BJ (cell line): ENCODE data around the gene SDK1. TPM values are rescaled to one million over a fixed set of nuclear protein-coding genes. Genes with fewer than 3 reads are reported as not detected.

Experiments
- CTCF ChIA-PET: fragments of 350-600 bp; formaldehyde crosslinking; extraction: SDS; loops from one replicate; lab custom pipeline; 2021; ENCODE audit warnings: antibody characterized with exemption, inconsistent platforms; lab: Yijun Ruan, JAX
- POLR2A ChIA-PET: fragments of 300-600 bp; sonication (Branson Sonifier 250); formaldehyde crosslinking; extraction: SDS; loops from one replicate; lab custom pipeline; 2021; ENCODE audit warnings: antibody characterized with exemption; lab: Charles Lee
- DNase-seq: peaks from one replicate; pipeline ENCODE4 v3.0.0-alpha.2; 2011; ENCODE audit warnings: low read depth
- H3K27me3 ChIP-seq: 2 replicates; pipeline ENCODE4 v1.6.0; 2011; ENCODE audit warnings: low read length; ENCODE audit not compliant: control insufficient read depth, insufficient read depth
- H3K36me3 ChIP-seq: 2 replicates; pipeline ENCODE4 v1.5.1; 2011; ENCODE audit warnings: low read length; ENCODE audit not compliant: control insufficient read depth, insufficient read depth
- H3K4me3 ChIP-seq: 2 replicates; pipeline ENCODE4 v1.5.1; 2011; ENCODE audit warnings: low read depth, mild to moderate bottlenecking, control low read depth, low read length
- polyA plus RNA-seq: library from polyadenylated mRNA; depleted of rRNA; stranded (reverse); fragments of >200 nt; gene quantifications from 2 replicates; pipeline ENCODE4 v1.2.3, GENCODE V29; 2011
- TF ChIP-seq, protein P1 (sequence below): IDR thresholded peaks from 2 replicates; pipeline ENCODE4 v1.5.1; 2011; ENCODE audit warnings: low read depth, mild to moderate bottlenecking, control low read depth, inconsistent platforms, low read length, moderate library complexity; ENCODE audit not compliant: insufficient read depth

Gene SDK1
- polyA plus RNA-seq, 1 experiment, result 0.01 TPM

DNA sequence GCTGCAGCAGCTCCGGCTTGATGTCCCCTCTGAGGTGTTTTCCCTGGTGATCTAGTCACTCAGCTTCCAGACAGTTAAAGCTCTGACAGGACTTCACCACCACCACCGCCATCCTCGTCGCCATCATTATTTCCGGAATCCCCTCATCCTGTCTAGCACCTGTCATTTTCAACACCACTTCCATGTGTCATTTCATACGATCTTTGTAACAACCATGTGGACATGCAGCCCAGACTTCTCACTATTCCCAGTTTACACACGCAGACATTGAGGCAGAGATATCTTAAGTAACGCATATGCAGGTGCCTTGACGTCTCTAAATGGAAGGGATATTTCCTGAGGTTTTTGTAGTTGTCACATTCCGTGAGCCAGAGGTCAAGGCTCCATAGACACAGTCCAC, 850.5 kb downstream of the SDK1 start:
- Histone ChIP-seq H3K4me3 (no peak overlapping the region), H3K27me3 (no peaks in the 10 kb centered on the region), H3K36me3 (no peaks in the 10 kb centered on the region)
- ChIA-PET POLR2A (no interaction called here), CTCF (no interaction called here)
- no peak for DNase-seq
- TF ChIP-seq, protein P1, sequence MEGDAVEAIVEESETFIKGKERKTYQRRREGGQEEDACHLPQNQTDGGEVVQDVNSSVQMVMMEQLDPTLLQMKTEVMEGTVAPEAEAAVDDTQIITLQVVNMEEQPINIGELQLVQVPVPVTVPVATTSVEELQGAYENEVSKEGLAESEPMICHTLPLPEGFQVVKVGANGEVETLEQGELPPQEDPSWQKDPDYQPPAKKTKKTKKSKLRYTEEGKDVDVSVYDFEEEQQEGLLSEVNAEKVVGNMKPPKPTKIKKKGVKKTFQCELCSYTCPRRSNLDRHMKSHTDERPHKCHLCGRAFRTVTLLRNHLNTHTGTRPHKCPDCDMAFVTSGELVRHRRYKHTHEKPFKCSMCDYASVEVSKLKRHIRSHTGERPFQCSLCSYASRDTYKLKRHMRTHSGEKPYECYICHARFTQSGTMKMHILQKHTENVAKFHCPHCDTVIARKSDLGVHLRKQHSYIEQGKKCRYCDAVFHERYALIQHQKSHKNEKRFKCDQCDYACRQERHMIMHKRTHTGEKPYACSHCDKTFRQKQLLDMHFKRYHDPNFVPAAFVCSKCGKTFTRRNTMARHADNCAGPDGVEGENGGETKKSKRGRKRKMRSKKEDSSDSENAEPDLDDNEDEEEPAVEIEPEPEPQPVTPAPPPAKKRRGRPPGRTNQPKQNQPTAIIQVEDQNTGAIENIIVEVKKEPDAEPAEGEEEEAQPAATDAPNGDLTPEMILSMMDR, result no peak

DNA sequence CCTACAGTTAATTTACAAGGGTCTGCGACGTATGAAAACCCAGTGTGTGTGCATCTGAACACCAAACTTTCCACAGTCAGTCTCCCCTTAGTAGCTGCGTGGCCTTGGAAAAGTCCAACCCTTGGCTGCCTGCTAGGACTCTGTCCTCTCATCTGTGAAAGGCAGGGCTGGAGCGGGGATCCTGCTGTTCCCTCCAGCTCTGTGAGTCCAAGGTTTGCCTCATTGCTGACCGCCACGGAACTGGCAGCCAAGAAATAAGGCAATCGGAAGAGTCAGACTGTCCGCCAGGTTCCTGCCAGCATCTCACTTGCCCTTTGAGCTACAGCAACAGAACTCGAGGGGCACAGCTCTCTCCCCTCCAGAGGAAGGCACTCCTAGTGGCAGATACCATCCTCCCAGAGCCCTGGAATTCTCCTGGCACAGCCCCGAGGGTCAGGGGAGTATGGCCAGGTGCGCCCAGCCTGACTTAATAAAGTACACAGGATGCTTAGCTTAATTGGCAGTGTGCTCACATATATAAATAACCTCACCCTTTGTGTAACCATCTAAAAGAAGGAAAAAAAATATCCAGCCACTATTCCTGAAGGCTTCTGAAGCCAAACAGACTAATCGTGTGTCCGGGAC, 851.0 kb downstream of the SDK1 start:
- Histone ChIP-seq H3K4me3 (no peak overlapping the region), H3K27me3 (no peaks in the 10 kb centered on the region), H3K36me3 (no peaks in the 10 kb centered on the region)
- ChIA-PET POLR2A (no interaction called here), CTCF (no interaction called here)
- TF ChIP-seq, protein P1, result no peak
- DNase-seq, result no peak

DNA sequence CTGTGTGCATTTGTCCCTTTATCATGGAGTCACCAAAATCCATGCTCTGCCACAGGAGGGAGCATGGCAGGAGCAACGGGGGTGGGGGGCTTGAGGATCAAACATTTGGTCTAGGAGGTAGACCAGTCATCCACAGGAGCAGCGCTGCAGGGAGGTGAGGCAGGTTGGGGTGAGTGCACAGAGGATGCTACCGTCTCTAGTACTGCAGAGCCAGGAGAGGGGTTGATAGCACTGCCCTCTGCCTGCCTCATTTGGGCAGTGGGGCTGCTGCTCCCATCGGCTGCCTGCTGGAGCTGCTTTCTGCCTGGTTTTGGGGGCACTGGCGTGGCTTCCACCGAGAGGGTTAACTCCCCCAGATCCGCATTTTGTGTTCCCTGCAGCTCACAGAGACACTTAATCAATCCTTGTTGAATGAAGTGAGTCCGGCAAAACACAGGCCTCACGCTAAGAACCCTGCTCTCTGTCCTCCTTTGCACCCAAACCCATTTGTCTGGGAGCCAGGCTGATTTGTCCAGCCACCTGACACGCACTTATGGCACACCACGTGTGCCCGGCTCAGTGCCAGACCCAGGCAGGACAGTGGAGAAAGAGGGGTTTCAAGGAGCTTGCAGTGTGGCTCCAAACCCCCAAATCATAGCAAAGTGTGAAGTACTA, 854.0 kb downstream of the SDK1 start:
- H3K4me3 ChIP-seq, result no peak overlapping the region
- TF ChIP-seq, protein P1, result no peak
- ChIA-PET CTCF (no interaction called here), POLR2A (no interaction called here)
- H3K36me3 ChIP-seq, result no peaks in the 10 kb centered on the region
- DNase-seq, result no peak
- no peaks in the 10 kb centered on the region for H3K27me3 ChIP-seq

DNA sequence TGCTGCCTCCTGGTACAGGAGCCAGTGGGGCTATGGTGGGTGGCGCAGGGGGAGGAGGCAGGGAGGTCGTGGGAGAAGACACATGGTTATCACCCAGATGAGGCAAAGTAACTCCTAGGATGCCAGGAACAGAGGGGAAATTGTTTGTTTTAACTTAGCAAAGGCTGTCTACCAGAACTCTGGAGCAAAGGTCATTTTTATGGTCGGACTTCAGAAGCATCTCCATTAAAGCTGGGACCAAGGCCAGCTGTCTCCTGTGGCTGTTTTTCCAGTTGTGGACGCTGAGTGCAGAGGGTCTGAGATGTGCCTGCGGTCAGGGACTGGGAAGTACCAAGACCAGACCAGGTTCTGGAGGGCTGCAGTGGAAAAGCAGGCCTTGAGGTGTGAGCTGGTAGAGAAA, 855.1 kb downstream of the SDK1 start:
- Histone ChIP-seq H3K27me3 (no peaks in the 10 kb centered on the region), H3K36me3 (no peaks in the 10 kb centered on the region), H3K4me3 (no peak overlapping the region)
- DNase-seq, result no peak
- TF ChIP-seq, protein P1, result no peak
- ChIA-PET CTCF (no interaction called here), POLR2A (no interaction called here)

DNA sequence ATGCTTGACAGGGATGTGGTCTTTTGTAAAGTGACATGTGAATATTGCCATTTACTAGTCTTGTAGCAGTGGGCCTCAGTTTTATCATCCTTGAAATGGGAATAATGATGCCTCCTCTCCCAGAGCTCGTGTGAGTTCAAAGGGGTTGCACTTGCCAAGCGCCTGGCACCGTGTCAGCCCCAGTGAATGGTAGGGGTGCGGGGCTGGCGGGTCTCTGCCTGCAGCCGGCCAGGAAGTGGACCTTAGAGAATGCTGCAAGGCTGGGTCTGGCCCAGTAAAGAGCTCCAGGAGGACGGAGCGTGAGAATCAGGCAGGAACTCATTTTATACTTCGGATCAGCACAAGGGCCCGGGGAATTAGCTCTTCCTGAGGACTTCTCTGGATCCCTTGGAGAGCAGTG, 856.6 kb downstream of the SDK1 start:
- DNase-seq, result no peak
- POLR2A ChIA-PET, result no interaction called here
- Histone ChIP-seq H3K4me3 (no peak overlapping the region), H3K36me3 (no peaks in the 10 kb centered on the region), H3K27me3 (no peaks in the 10 kb centered on the region)
- TF ChIP-seq, protein P1, result no peak
- CTCF ChIA-PET, result no interaction called here
